D341Med (cell line): ENCODE measurements around the gene CSNK1A1L.

ENCODE experiments used
- DNase-seq: peaks from one replicate; pipeline ENCODE4 v3.0.0; 2012; ENCODE audit warnings: low spot score

CSNK1A1L gene

GRCh38 chr13:37106642-37107041 lies 1.2 kb upstream of the CSNK1A1L start:
- DNase-seq: no peak

- no peak for DNase-seq
Observed at GRCh38 chr13:37102896-37103295, 2.6 kb downstream of the CSNK1A1L start.

- DNase-seq: no peak
Observed at GRCh38 chr13:37101201-37101600, 4.3 kb downstream of the CSNK1A1L start.

GRCh38 chr13:37100731-37101130 lies 4.7 kb downstream of the CSNK1A1L start:
- no peak for DNase-seq

- no peak for DNase-seq
Observed at GRCh38 chr13:37097076-37097475, 8.4 kb downstream of the CSNK1A1L start.

GRCh38 chr13:37094840-37095239 lies 10.6 kb downstream of the CSNK1A1L start:
- no peak for DNase-seq

- DNase-seq: no peak
Observed at GRCh38 chr13:37094099-37094498, 11.4 kb downstream of the CSNK1A1L start.

- DNase-seq: no peak
Observed at GRCh38 chr13:37091835-37092234, 13.6 kb downstream of the CSNK1A1L start.

GRCh38 chr13:37090912-37091311 lies 14.6 kb downstream of the CSNK1A1L start:
- no peak for DNase-seq

GRCh38 chr13:37089495-37089894 lies 16.0 kb downstream of the CSNK1A1L start:
- no peak for DNase-seq

GRCh38 chr13:37087486-37087885 lies 18.0 kb downstream of the CSNK1A1L start:
- no peak for DNase-seq

GRCh38 chr13:37085606-37086005 lies 19.9 kb downstream of the CSNK1A1L start:
- no peak for DNase-seq

GRCh38 chr13:37076818-37077217 lies 28.6 kb downstream of the CSNK1A1L start:
- no peak for DNase-seq

GRCh38 chr13:37075164-37075563 lies 30.3 kb downstream of the CSNK1A1L start:
- DNase-seq: no peak

- no peak for DNase-seq
Observed at GRCh38 chr13:37074703-37075102, 30.8 kb downstream of the CSNK1A1L start.

- no peak for DNase-seq
Observed at GRCh38 chr13:37072024-37072423, 33.4 kb downstream of the CSNK1A1L start.

GRCh38 chr13:37070956-37071355 lies 34.5 kb downstream of the CSNK1A1L start:
- no peak for DNase-seq

GRCh38 chr13:37070145-37070695 lies 35.2 kb downstream of the CSNK1A1L start:
- DNase-seq: no peak

- no peak for DNase-seq
Observed at GRCh38 chr13:37069597-37070103, 35.8 kb downstream of the CSNK1A1L start.

- no peak for DNase-seq
Observed at GRCh38 chr13:37068962-37069361, 36.5 kb downstream of the CSNK1A1L start.

GRCh38 chr13:37067874-37068273 lies 37.6 kb downstream of the CSNK1A1L start:
- no peak for DNase-seq

GRCh38 chr13:37065890-37066526 lies 39.5 kb downstream of the CSNK1A1L start:
- DNase-seq: no peak

GRCh38 chr13:37059848-37060192 lies 45.6 kb downstream of the CSNK1A1L start:
- no peak for DNase-seq
